Fibroblast of lung (primary cell): Measurements from ENCODE around the gene IL6R. TPM values are rescaled to one million over a fixed set of nuclear protein-coding genes. Genes with fewer than 3 reads are reported as not detected.
A peak's percentile ranks its signal among the peaks of the same experiment; 100 is the strongest.

ENCODE experiments used
- DNase-seq, 2 donors: peaks; one replicate each; pipeline versions ENCODE4 v3.0.0 to v3.0.0-alpha.2; 2010; ENCODE audit warnings: low read depth in 2 of 2
- H2AFZ ChIP-seq: 2 replicates; pipeline ENCODE4 v1.5.1; 2012; ENCODE audit warnings: low read length, control low read depth, inconsistent platforms
- H3K27ac ChIP-seq: 2 replicates; pipeline ENCODE4 v1.5.1; 2011; ENCODE audit warnings: low read length, control low read depth; ENCODE audit not compliant: insufficient read depth
- H3K27me3 ChIP-seq: 2 replicates; pipeline ENCODE4 v1.5.1; 2011; ENCODE audit warnings: mild to moderate bottlenecking, low read length; ENCODE audit not compliant: control insufficient read depth, insufficient read depth
- H3K36me3 ChIP-seq: 2 replicates; pipeline ENCODE4 v1.5.1; 2011; ENCODE audit warnings: low read length; ENCODE audit not compliant: control insufficient read depth, insufficient read depth
- H3K4me1 ChIP-seq: 2 replicates; pipeline ENCODE4 v1.5.1; 2011; ENCODE audit warnings: low read length; ENCODE audit not compliant: control insufficient read depth, insufficient read depth; ENCODE audit errors: extremely low read depth
- H3K4me2 ChIP-seq: 2 replicates; pipeline ENCODE4 v1.5.1; 2011; ENCODE audit warnings: low read length, control low read depth; ENCODE audit not compliant: insufficient read depth; ENCODE audit errors: extremely low read depth
- H3K4me3 ChIP-seq, 4 experiments: fragments of 200-600 bp in 1 of 4; sonication (generic) in 1 of 4; replicated peaks in 1 of 4; 2 replicates each; pipeline ENCODE4 v1.5.1; 2011 to 2016; ENCODE audit warnings: low read length in 4 of 4, low read depth in 3 of 4, mild to moderate bottlenecking in 3 of 4, control low read depth in 2 of 4, inconsistent platforms in 1 of 4, mixed read lengths in 1 of 4; ENCODE audit not compliant: insufficient read depth in 1 of 4; ENCODE audit errors: control extremely low read depth in 1 of 4
- H3K79me2 ChIP-seq: 2 replicates; pipeline ENCODE4 v1.5.1; 2012; ENCODE audit warnings: mild to moderate bottlenecking, low read length, inconsistent platforms; ENCODE audit not compliant: control insufficient read depth, insufficient read depth
- H3K9ac ChIP-seq: 2 replicates; pipeline ENCODE4 v1.5.1; 2011; ENCODE audit warnings: mild to moderate bottlenecking, low read length, control low read depth; ENCODE audit not compliant: insufficient read depth
- H3K9me3 ChIP-seq: 2 replicates; pipeline ENCODE4 v1.5.1; 2012; ENCODE audit warnings: low read depth, low read length; ENCODE audit not compliant: control insufficient read depth, insufficient read depth
- H4K20me1 ChIP-seq: 2 replicates; pipeline ENCODE4 v1.5.1; 2011; ENCODE audit warnings: low read length; ENCODE audit not compliant: control insufficient read depth, insufficient read depth; ENCODE audit errors: extremely low read depth
- EZH2 ChIP-seq: IDR thresholded peaks from 2 replicates; pipeline ENCODE4 v1.5.1; 2012; ENCODE audit warnings: low read length, control low read depth, mild to moderate bottlenecking; ENCODE audit errors: missing control alignments
- polyA plus RNA-seq, 2 donors: library from polyadenylated mRNA; depleted of rRNA in 1 of 2; stranded (reverse) in 1 of 2; unstranded in 1 of 2; fragments of >200 nt; gene quantifications; 2 replicates each; pipeline ENCODE4 v1.2.1, GENCODE V29; 2011 to 2012; ENCODE audit warnings: missing spikeins in 1 of 2
- total RNA-seq: library from RNA; depleted of rRNA; stranded (reverse); fragments of >200 nt; gene quantifications from 2 replicates; pipeline ENCODE4 v1.2.1, GENCODE V29; 2014
- TF ChIP-seq, protein P1 (sequence below), 2 donors: IDR thresholded peaks in 1 of 2; conservative IDR thresholded peaks in 1 of 2; 1 replicate in 1 of 2; 2 replicates in 1 of 2; pipeline ENCODE4 v1.5.1; 2011 to 2012; ENCODE audit warnings: low read length in 2 of 2, control low read depth in 1 of 2, inconsistent platforms in 1 of 2, low read depth in 1 of 2, mild to moderate bottlenecking in 1 of 2

The IL6R gene
- total and polyA plus RNA-seq, 2 donors (not counting 1 experiment from before 2014, with no cell fraction given), result 21.0 to 22.7 TPM

DNA sequence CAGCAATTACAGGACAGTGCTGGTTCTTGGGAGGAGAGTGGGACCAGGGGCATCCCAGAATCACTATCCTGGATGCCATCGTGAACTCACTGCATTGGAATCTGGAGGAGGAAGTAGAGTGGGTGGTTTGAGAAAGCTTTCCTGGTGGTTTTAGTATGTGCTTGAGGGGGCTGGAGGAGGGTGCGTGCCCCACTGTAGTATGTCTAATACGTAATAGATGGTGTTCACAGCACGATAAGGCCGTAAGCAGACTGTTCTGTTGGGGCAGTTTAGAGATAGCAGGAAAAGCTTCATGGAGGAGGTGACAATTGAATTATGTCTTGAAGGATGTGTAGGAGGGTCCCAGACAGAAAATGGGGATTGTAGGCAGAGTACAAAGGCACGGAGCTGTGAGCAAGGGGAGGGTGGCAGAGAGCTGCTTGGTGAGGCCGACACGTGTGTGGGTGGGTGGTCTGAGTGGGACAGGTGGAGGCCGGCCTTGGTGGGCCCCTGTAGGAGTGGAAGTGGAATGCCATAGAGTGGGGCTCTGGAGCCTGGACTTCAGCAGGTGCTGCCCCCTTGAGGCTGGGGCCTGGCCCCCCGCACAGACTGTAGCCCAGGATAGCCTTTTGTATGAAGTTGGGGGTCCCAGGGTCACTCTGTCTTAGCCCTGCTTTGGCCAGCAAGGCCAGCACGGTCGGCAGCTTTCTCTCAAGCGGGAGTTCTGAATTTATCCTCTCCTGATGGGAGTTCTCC is 37.0 kb downstream of the IL6R start:
- Histone ChIP-seq H3K4me2 (no peak overlapping the region), H3K27me3 (no peaks in the 10 kb centered on the region), H4K20me1 (no peaks in the 10 kb centered on the region), H3K79me2 (no peaks in the 10 kb centered on the region), H3K4me1 (peaks cover 32% of the 10 kb centered on the region), H3K9ac (no peak overlapping the region), H3K27ac (no peak overlapping the region), H3K36me3 (peaks cover 5% of the 10 kb centered on the region), H3K9me3 (no peaks in the 10 kb centered on the region), H3K4me3 (no peak overlapping the region), H2AFZ (no peak overlapping the region)
- TF ChIP-seq EZH2, result no peak
- TF ChIP-seq, protein P1, sequence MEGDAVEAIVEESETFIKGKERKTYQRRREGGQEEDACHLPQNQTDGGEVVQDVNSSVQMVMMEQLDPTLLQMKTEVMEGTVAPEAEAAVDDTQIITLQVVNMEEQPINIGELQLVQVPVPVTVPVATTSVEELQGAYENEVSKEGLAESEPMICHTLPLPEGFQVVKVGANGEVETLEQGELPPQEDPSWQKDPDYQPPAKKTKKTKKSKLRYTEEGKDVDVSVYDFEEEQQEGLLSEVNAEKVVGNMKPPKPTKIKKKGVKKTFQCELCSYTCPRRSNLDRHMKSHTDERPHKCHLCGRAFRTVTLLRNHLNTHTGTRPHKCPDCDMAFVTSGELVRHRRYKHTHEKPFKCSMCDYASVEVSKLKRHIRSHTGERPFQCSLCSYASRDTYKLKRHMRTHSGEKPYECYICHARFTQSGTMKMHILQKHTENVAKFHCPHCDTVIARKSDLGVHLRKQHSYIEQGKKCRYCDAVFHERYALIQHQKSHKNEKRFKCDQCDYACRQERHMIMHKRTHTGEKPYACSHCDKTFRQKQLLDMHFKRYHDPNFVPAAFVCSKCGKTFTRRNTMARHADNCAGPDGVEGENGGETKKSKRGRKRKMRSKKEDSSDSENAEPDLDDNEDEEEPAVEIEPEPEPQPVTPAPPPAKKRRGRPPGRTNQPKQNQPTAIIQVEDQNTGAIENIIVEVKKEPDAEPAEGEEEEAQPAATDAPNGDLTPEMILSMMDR (conservative IDR thresholded peaks at IDR 0.05 in 1 of 2, IDR thresholded peaks at IDR 0.05 in 1 of 2; ENCODE audit: low read depth in 1 of 2, low read length in 2 of 2), result peak in 1 of 2 donors; percentile 28
- peak in 1 of 2 donors; percentile 80 for DNase-seq

DNA sequence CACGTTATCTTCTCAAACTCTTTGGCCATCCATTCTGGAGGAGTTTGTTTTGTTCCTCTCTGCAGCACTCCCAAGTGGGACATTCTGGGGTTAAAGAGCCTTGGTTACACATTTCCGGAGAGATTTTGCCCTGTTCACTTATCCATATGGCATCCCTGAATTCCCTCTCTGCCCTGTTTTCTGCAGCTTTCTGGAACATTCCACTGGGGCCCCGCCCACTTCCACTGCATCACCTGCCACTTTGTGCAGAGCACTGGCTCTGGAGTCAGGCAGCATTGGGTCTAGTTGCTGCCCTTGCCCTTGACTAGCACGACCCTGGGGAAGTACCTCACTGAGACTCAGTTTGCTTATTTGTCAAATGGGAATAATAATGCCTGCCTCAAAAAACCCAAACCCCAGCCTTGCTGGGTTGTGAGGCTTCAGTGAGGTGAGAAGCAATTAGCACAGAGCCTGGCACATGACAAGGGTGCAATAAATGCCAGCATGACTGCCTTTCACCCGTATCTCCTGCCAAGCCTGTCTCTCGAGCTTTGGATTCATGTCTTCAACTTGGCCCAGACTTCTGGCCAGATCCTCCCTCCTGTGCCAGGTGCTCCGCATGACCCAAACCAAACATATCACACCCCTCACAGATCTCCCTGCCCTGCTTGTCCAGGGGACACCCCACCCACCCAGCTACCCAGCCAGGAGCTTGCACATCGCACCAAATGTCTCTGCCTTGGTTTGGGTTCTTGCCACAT is 38.3 kb downstream of the IL6R start:
- H3K27me3 ChIP-seq, result no peaks in the 10 kb centered on the region
- no peak overlapping the region for H3K4me2 ChIP-seq
- no peaks in the 10 kb centered on the region for H3K79me2 ChIP-seq
- H3K36me3 ChIP-seq, result peaks cover 6% of the 10 kb centered on the region
- H3K9ac ChIP-seq, result no peak overlapping the region
- DNase-seq, result no peak
- H3K4me3 ChIP-seq, result no peak overlapping the region
- TF ChIP-seq EZH2, result no peak
- TF ChIP-seq, protein P1 (conservative IDR thresholded peaks at IDR 0.05 in 1 of 2, IDR thresholded peaks at IDR 0.05 in 1 of 2; ENCODE audit: low read depth in 1 of 2, low read length in 2 of 2), result no peak
- no peak overlapping the region for H3K27ac ChIP-seq
- no peaks in the 10 kb centered on the region for H3K9me3 ChIP-seq
- no peaks in the 10 kb centered on the region for H4K20me1 ChIP-seq
- H2AFZ ChIP-seq, result no peak overlapping the region
- H3K4me1 ChIP-seq, result peaks cover 36% of the 10 kb centered on the region

DNA sequence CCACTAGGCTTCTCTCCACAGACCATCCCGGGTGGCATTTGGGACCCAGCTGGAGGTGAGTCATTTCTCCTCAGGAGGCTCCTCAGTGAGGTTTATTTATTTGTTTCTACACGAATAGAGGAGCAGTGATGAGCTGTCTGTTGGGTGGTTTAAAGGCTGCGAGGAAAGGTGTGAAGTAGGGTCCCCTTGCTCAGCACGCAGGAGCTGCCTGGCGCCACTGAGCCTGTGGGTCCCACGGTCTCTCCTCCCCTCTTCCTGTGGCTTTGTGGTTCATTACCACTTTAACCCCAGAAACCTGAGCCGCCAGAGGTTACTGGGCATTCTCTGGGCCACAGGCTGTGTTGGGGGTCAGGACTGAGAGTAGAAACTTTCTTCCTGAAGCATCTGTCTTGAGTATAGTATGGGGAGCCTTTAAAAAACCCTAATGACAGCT is 39.9 kb downstream of the IL6R start:
- H3K9me3 ChIP-seq, result no peaks in the 10 kb centered on the region
- H3K79me2 ChIP-seq, result no peaks in the 10 kb centered on the region
- no peak overlapping the region for H3K9ac ChIP-seq
- peak overlapping the region; percentile 23 for H3K4me2 ChIP-seq
- H3K27me3 ChIP-seq, result no peaks in the 10 kb centered on the region
- H4K20me1 ChIP-seq, result no peaks in the 10 kb centered on the region
- no peak overlapping the region for H3K4me3 ChIP-seq
- H3K36me3 ChIP-seq, result peaks cover 7% of the 10 kb centered on the region
- no peak overlapping the region for H2AFZ ChIP-seq
- H3K4me1 ChIP-seq, result peaks cover 37% of the 10 kb centered on the region
- peak; percentile 75 to 82 for DNase-seq
- peak overlapping the region; percentile 82 for H3K27ac ChIP-seq
- TF ChIP-seq, protein P1 (conservative IDR thresholded peaks at IDR 0.05 in 1 of 2, IDR thresholded peaks at IDR 0.05 in 1 of 2; ENCODE audit: low read depth in 1 of 2, low read length in 2 of 2), result no peak
- TF ChIP-seq EZH2, result no peak
